NCI-H510A treated with DMSO at 0.1 percent for 48 hours (cell line): ENCODE results near the gene CTIF.
"Not testable (repeated sequence)": the region's sequence is repeated elsewhere in the genome, so short reads cannot be mapped to it uniquely, and the experiment has no call there.

Source experiments
- DNase-seq: peaks from one replicate; lab custom pipeline; 2025; lab: John Stamatoyannopoulos, UW

Gene CTIF

DNA sequence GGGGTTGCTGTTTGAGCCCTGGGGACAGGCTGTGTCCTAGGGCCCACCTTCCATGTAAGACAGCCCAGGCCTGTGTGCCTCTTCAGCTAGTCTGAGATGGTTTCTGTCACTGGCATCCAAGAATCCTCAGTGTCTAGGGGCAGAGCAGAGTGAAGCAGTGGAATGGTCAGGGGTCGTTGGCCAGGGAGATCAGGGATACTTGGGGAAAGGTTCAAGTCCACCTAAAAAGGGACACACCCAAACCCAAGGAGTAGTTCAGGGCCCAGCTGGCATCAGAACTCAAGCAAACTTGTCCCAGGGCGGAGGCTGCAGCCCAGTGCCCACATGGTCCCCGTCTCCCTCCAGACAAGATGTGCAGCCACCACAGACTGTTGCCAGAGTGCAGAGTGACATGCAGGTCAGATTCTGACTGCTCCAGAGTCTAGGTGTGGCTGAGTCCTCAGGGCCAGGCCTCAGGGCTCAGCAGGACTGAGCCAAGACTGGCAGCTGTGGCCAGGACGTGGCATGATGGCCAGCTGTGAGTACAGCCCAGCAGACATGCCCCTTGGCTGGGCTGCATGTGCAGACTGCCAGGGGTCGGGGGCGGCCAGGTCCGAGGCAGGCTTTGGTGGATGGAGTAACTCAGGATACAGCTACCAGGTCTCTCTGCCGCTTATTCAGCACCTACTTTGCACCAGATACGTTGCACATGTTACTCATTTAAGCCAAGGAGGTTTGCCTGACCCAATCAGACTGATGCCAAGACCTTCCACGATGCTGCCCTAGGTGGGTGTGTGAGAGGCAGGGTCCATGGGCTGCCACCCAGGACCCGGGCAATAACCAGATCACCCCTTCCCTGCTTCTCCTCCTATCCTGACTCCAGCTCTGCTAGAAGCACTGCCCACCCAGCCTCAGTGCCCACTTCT is 265.4 kb downstream of the CTIF start:
- DNase-seq, result no peak

DNA sequence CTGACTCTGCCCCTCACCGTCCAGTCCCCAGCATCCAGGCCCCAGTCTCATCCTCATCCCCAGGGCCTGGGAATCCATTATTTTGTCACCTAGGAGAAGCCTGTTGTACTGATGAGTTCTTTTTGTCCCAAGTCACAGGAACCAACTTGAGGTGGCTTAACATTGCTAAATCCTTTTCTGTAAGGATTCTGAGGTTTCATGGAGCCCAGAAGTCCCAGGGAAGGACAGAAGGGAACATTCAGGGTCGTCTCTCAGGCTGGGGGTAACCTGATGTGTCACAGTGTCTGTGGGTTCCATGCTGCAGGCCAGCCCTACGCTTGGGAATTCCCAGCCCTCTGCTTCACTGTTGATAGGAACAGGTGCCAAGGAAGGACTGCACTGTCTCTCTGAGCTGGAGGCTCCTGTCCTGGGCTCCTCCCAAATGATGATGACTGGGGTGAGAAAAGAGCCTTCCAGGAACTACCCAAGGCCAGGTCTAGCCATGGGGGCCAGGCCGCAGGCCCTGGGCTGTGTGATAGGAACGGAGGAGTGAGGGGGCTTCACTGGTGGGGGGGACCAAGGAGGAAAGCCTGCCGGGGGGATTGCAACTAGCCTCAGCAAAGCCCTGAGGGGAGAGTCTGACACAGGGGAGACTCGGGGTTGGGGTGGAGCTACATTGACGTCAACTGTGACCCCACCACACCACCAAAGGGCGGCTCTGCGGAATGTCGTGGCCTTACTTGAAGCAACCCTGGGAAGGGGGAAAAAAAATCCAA is 266.2 kb downstream of the CTIF start:
- no peak for DNase-seq

DNA sequence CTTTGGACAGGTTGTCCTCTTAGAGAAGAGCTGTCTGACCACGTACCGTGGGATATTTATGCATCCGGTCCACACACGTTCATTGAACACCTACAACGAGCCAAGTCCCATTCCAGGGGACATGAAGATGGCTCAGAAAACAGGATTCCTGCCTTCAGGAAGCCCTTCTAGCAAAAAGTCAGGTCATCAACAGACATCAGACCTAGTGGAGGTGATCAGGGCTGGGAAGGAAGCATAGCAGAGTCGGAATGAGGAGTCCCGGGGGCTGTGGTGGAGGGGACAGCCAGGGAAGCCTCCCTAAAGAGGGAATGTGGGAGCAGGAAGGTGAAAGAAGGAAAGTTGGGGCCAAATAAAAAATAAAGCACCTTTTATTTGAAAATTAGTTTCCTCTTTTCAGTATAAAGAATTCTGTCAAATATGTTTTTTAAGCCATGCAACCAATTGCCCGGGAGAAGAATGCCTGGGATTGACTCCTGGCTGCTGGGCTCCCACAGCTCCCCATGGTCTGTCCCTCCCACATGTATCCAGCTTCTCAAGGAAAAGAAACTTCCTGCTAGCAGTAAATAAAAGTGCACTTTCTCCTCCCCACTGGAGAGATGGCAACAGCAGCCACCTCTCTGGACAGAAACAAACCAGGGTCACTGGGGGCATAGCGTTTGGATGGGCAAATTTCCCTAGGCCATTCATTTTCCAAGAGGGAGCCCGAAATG is 267.1 kb downstream of the CTIF start:
- DNase-seq, result no peak

DNA sequence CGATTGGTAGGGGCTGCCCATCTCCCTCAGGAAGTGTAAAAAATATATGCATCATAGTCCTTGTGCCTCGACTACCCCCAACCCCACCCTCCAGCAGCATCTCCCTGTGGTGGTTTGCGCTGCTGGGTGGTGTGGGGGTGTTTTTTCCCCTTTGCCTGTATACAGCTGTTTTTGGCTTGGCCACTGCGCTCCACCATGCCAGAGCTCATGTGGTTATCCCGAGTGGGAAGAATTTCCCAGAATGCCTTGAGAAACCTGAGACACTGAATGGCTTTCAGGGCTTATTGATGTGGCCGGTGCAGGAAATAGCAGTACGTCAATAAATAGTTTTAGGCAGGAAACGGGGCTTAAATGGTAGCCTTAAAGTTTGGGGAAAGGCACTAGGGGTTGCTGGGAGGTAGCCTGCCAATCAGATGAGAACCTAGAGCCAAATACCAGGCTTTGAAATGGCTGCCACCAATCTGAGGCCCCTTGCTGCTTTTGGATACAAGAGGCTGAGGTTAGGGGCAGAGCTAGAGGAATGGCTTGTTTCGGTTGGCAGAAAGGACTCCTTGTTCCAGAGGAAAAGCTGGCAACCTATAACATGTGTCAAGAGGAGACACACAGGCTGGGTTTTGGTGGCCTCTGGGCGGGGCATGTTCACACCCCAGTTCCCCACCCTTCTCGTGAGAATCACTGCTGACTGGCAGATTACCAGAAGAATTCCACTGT is 267.9 kb downstream of the CTIF start:
- no peak for DNase-seq

DNA sequence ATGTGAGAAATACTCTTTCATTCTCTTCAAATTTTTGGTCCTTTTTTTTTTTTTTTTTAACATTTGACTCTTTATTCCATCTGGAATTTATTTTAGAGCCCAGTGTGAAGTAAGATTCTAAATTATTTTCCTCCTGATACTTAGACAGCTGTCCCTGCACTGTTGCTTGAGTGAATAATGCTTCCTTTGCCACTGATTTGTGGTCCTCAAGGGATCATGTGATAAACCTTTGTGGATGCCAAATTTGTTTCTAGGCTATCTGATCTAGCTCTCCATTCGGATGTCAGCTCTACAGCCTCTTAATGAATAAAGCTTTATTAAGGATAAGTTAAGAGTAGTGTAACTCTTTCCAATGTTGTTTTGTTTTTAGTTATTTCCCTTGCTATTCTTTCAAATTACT is 269.6 kb downstream of the CTIF start:
- no peak for DNase-seq

DNA sequence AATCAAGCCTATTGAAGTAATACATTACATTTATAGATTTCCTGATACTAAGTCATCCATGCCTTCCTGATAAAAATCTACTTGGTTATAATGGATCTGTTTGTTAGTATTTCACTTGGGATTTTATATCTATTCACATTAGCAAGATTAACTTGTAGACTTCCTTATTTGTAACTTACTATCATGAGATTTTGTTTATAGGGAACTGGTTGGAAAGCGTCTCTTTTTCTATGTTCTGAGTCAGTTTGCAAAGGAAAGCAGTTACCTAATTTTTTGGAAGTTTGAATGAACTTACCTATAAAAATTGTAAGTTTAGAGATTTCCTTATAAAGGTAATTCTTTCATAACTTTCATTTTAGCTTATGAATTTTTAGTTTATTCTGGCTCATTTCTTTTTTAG is 270.5 kb downstream of the CTIF start:
- DNase-seq, result no peak

DNA sequence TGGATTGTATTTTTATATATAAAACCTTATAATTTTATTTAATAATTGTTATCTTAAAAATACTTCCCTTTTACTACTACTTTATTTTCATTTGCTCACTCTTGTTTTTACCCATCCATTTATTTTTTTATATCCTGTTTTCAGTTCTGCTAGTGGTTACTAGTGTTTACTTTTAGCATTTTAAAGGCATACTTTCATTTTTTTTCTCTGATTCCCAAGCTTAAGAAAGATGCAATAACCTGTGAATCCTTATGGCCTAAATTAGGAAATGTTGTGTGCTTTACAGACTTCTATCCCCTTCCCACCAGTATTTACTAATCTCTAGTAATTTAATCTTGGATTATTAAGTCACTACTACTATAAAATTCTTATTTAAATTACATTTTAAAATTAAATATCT is 272.0 kb downstream of the CTIF start:
- DNase-seq, result no peak

DNA sequence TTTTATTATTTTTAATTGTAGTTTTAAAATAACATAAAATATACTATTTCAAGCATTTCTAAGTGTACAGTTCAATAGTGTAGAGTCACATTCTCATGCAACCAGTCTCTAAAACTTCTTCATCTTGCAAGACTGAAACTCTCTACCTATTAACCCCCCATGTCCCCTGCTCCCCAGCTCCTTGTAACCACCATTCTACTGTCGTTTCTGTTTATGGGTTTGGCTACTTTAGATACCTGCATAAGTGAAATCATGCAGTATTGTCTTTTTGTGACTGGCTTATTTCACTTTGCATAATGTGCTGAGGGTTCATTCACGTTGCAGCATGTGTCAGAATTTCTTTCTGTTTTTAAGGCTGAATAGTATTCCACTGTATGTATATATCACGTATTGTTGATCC is 272.6 kb downstream of the CTIF start:
- DNase-seq, result no peak

DNA sequence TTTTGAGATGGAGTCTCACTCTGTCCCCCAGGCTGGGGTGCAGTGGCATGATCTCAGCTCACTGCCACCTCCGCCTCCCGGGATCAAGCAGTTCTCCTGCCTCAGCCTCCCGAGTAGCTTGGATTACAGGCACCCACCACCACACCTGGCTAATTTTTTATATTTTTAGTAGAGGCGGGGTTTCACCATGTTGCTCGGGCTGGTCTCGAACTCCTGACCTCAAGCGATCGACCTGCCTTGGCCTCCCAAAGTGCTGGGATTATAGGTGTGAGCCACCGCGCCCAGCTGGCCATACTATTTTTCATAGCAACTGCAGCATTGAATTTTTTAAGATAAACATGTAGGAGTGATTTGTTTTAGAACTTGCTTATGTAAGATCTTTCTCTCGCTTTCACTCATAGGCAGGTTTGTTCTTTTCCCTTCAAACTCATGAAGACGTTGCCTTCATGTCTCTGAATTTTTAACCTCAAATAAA is 273.2 kb downstream of the CTIF start:
- not testable (repeated sequence) for DNase-seq

DNA sequence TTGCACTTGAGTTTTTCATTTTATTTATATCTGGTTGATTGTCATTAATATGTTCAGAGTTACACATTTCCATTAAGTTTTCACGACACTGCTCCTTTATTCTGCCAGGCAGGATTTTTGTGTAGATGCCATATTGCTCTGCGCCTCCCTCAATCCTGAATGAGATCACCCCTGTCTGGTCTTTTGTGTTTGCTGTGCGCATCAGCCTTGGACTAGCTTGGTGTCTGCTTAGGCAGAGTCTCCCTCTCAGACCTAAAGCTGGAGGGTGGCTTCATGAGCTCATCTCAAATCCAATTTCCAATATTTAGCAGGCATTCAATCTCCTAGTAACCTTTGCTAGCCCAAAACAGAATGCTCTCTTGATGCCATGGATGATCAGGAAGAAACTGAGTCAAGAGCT is 274.5 kb downstream of the CTIF start:
- DNase-seq, result no peak

DNA sequence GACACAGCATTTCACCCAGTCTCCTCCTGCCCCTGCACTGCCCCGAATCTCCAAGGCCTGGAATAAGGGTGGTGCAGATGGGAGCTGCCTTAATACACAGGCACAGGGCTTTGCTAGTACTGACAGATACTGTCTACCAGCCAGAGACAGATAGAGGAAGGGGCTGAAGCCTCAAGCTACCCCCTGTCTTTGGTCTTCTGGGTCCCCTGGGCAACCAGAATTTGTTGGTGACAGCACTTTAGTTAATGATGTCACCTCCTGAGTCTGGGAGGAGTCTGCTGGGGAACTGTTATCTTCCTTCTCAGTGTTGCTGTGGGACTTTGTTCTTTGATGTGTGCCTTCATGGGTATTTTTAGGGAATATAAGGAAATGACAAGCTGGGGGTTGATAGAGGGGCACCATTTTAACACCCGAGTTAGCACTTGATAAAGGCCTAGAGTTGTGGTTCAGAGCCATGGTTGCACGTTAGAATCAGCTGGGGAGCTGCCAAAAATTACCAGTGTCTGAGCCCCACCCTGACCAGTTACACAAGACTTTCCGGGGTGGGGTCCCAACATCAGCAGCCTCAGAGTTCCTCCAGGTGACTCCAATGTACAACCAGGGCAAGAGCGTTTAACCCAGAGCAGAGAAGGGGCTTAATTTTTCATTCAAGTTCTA is 275.1 kb downstream of the CTIF start:
- no peak for DNase-seq

DNA sequence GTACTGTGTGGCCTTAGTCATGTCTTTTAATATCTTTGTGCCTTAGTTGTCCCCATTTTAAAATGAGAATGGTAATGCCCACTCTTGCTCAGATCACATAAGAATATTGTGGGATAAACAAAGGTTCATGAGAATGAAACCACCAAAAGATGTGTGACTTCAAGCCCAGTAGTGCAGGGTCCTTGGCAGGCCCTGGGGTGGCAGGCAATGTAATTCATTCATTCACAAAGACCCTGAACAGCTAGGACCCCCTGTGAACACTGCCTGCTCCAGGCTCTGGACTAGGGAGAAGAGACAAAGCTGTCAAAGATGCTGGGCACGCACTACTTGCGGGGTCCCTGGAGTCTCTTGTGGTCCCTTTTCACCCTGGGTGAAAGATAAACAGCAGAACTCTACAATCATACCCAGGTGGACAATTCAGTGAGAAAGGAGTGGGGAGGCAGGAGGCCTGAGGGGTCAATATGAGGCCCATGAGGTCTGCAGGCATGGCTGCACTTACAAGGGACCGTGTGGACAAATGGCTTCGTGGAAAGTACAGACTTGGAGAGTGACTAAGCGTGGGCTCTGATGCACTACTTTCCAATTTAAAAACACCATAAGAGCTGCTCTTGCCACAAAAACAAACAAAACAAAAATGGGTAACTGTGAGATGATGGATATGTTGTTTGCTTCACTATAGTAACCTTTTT is 275.8 kb downstream of the CTIF start:
- DNase-seq, result no peak

DNA sequence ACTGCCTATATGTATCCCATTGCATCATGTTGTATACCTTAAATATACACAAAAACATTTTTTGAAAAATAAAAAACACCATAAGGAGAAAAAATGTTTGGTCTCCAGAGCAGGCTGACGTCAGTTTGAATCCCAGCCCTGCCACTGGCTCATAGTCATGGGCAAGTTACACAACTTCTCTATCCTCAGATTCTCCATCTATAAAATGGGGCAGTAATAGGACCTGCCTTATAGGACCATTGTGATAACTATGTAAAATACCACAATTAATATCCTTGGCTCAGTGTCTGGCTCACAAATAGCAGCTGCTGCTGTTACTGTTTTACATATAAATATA is 276.3 kb downstream of the CTIF start:
- no peak for DNase-seq

DNA sequence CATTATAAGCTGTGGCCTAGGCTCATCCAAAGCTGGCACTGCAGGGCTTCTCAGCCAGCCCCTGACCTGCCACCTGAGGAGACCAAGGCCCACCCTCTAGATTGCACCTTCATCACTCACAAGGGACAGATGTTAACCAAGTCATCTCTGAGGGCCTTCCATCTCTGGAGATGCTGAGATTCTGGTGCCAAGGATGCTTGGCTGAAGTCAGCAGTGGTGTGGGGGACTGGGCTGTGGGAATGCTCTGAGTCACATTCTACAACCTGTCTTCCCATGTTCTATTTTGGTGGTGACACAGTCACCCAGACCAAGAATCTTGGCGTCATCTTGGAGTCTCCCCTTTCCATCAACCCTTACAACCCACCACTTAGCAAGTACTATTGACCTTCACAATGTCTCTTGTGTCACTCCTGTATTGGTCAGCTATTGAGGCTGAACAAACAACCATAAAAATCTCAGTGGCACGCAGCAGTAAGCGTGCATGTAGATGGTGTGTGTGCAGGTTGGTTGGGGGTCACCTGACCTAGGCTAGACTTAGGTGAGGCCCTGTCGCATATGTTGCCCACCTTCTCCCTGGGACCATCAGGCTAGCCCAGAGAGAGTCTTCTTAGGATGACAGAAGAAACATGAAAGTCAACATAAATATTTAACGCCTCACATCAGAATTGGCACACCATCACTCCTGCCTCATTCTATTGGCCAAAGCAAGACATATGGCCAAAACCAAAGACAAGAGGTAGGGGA is 276.9 kb downstream of the CTIF start:
- DNase-seq, result no peak

DNA sequence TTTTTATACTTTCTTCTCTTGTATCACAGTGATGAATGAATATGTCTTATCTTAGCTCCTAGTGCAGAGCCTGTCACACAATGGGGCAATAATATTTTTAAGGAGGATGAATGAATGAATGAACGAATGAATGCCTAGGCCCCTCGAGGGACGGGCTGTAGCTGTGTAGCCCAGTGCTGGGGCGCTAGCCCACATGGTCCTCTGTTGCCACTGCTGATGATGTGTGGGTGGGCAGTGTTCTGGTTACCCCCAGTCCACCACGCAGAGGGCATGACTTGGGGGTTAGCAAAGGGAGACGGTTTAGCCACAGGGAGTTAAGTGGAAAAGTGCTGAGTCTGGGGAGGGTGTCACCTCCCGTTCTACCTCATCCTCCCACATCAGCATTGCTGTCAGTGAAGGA is 277.7 kb downstream of the CTIF start:
- DNase-seq, result no peak

DNA sequence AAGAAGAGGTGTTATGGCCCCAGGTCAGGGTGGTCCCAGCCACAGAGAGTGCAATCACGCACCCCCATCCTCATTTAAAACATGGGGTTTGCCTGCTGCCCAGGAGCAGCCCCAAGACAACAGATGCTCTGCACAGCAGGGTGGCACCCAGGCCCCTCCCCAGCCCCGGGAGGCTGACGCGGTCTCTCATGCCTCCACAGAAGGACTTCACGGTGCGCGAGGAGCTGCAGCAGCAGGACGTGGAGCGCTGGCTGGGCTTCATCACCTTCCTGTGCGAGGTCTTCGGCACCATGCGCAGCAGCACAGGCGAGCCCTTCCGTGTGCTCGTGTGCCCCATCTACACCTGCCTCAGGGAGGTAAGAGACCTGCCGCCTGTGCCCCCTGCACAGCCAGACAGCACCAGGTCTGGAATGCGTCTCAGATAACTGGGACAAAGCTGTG is 278.2 kb downstream of the CTIF start:
- DNase-seq, result no peak

DNA sequence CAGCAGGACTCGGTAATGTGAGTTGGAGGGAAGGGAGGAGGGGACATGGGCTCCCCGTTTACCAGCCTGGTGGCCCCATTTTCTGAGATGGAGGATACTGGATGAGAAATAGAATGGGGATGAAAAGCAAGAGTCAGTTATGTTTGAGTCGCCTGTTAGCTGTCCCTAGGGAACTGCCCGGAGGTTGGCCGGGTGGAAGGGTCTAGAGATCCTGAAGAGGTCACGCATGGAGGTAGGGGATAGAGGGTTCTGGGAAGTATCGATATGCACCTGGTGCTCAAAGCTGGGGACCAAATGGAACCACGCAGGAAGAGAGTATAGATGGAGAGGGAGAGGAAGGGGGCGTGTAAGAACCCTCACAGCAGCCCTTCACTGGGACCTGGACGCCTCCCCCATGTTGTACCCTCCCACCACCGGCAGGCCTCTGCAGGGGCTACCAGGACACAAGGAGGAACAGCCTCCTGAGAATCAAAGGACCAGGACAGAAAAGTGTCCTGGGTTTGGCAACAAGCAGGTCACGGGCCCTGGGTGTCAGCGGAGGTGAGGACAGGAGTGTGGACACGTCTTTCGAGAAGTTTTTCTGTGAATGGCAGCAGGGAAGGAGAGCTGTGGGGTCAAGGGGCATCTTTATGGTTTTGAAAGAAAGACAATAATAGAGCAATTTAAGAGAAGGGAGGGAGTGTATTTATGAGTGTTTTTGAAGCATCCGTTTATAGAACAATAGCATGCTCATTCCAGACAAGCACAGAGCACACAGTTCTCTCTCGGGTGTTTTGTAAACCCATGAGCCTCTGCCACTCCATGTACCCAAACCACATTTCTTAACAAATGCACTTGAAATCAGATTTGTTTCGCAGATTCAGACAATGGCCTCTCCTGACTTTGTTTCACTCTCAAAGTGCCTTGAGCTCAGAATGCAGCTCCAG is 279.8 kb downstream of the CTIF start:
- no peak for DNase-seq

DNA sequence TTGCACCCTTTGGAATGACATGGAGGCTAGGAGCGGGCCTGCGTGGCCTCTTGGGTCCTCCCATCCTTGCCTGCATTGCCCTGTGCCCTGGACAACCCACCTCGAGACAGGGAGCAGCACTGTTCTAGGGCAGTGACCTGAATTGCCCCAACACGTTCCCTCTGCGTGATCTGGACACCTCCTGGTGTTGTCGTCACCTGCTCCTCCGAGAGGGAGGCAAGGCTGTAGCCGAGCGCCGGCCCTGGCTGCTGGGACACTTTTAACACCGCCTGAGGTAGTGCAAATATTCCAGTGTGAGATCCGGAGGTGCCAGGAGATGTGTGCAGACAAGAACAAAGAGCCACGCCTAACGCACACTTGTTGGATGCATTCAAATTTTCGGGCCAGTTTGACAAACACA is 280.4 kb downstream of the CTIF start:
- DNase-seq, result no peak
